ENCODE results near the gene NCKAP5. TPM values are rescaled to one million over a fixed set of nuclear protein-coding genes. Genes with fewer than 3 reads are reported as not detected.

NCKAP5 gene
- total and polyA plus RNA-seq, 2 experiments from 2014 or later, result 2.2 to 5.5 TPM

GRCh38 chr2:132780651-132781050 lies 787.6 kb downstream of the NCKAP5 start:
- H3K27me3 ChIP-seq, result no peaks in the 10 kb centered on the region
- H3K4me2 ChIP-seq, result no peak overlapping the region
- no peak overlapping the region for H2AFZ ChIP-seq
- 64% methylated on average over 5 of the region's 5 CpGs for WGBS (ENCODE audit: low lambda C conversion rate, missing lambda C conversion rate)
- no peaks in the 10 kb centered on the region for H4K20me1 ChIP-seq (ENCODE audit: insufficient read depth, poor library complexity, severe bottlenecking)
- no peak for TF ChIP-seq CTCF (IDR thresholded peaks at IDR 0.05; ENCODE audit: poor library complexity)
- TF ChIP-seq EZH2phosphoT487 (IDR thresholded peaks at IDR 0.05; ENCODE audit: low read depth, severe bottlenecking, unreplicated experiment), result no peak
- no peak for TF ChIP-seq EZH2 (IDR thresholded peaks at IDR 0.05; ENCODE audit: borderline replicate concordance)
- H3K4me1 ChIP-seq (ENCODE audit: insufficient read depth), result peaks cover 1% of the 10 kb centered on the region
- H3K9me2 ChIP-seq (replicated peaks; ENCODE audit: insufficient read depth), result no peaks in the 10 kb centered on the region
- no peaks in the 10 kb centered on the region for H3K9me3 ChIP-seq (ENCODE audit: low read depth)
- H3K27ac ChIP-seq, result no peak overlapping the region
- no peak for DNase-seq (ENCODE audit: low spot score)
- no peak overlapping the region for H3K4me3 ChIP-seq
- no peaks in the 10 kb centered on the region for H3K36me3 ChIP-seq (replicated peaks; ENCODE audit: insufficient read depth, low read depth)
- no peaks in the 10 kb centered on the region for H3K79me2 ChIP-seq

- H3K9me3 ChIP-seq (ENCODE audit: low read depth), result no peaks in the 10 kb centered on the region
- no peaks in the 10 kb centered on the region for H3K9me2 ChIP-seq (replicated peaks; ENCODE audit: insufficient read depth)
- no peak overlapping the region for H3K27ac ChIP-seq
- TF ChIP-seq EZH2 (IDR thresholded peaks at IDR 0.05; ENCODE audit: borderline replicate concordance), result no peak
- TF ChIP-seq EZH2phosphoT487 (IDR thresholded peaks at IDR 0.05; ENCODE audit: low read depth, severe bottlenecking, unreplicated experiment), result no peak
- no peak for TF ChIP-seq CTCF (IDR thresholded peaks at IDR 0.05; ENCODE audit: poor library complexity)
- H3K27me3 ChIP-seq, result no peaks in the 10 kb centered on the region
- H3K36me3 ChIP-seq (replicated peaks; ENCODE audit: insufficient read depth, low read depth), result no peaks in the 10 kb centered on the region
- WGBS (ENCODE audit: low lambda C conversion rate, missing lambda C conversion rate), result 88% methylated on average over 1 of the region's 1 CpG
- DNase-seq (ENCODE audit: low spot score), result no peak
- H3K4me2 ChIP-seq, result no peak overlapping the region
- no peak overlapping the region for H2AFZ ChIP-seq
- H3K4me3 ChIP-seq, result no peak overlapping the region
- H3K4me1 ChIP-seq (ENCODE audit: insufficient read depth), result peaks cover 12% of the 10 kb centered on the region
- no peaks in the 10 kb centered on the region for H4K20me1 ChIP-seq (ENCODE audit: insufficient read depth, poor library complexity, severe bottlenecking)
- no peaks in the 10 kb centered on the region for H3K79me2 ChIP-seq
Observed at GRCh38 chr2:132779206-132779721, 789.0 kb downstream of the NCKAP5 start.

- 83% methylated on average over 3 of the region's 3 CpGs for WGBS (ENCODE audit: low lambda C conversion rate, missing lambda C conversion rate)
- Histone ChIP-seq H3K4me3 (no peak overlapping the region), H2AFZ (no peak overlapping the region), H3K36me3 (replicated peaks; ENCODE audit: insufficient read depth, low read depth) (no peaks in the 10 kb centered on the region), H3K4me2 (no peak overlapping the region), H3K27ac (no peak overlapping the region), H3K9me2 (replicated peaks; ENCODE audit: insufficient read depth) (no peaks in the 10 kb centered on the region), H3K79me2 (no peaks in the 10 kb centered on the region), H3K27me3 (no peaks in the 10 kb centered on the region), H3K4me1 (ENCODE audit: insufficient read depth) (peaks cover 16% of the 10 kb centered on the region), H4K20me1 (ENCODE audit: insufficient read depth, poor library complexity, severe bottlenecking) (no peaks in the 10 kb centered on the region), H3K9me3 (ENCODE audit: low read depth) (no peaks in the 10 kb centered on the region)
- no peak for DNase-seq (ENCODE audit: low spot score)
- TF ChIP-seq EZH2phosphoT487 (IDR thresholded peaks at IDR 0.05; ENCODE audit: low read depth, severe bottlenecking, unreplicated experiment) (no peak), CTCF (IDR thresholded peaks at IDR 0.05; ENCODE audit: poor library complexity) (no peak), EZH2 (IDR thresholded peaks at IDR 0.05; ENCODE audit: borderline replicate concordance) (no peak)
Observed at GRCh38 chr2:132776287-132776686, 792.0 kb downstream of the NCKAP5 start.
